ENCODE data around the gene SAA4. TPM values are rescaled to one million over a fixed set of nuclear protein-coding genes. Genes with fewer than 3 reads are reported as not detected.

The SAA4 gene
- total RNA-seq, 1 experiment from 2014 or later, result 0.50 TPM

GRCh38 chr11:18235394-18236334 lies 938 bp downstream of the SAA4 start (continued):
- TF ChIP-seq FOXP4 (CRISPR knock-in tag; IDR thresholded peaks at IDR 0.05) (no peak), ZNF263 (CRISPR knock-in tag; IDR thresholded peaks at IDR 0.05; ENCODE audit: low read depth) (no peak), FOXP1 (CRISPR knock-in tag; IDR thresholded peaks at IDR 0.05; ENCODE audit: borderline replicate concordance) (no peak), TEAD4 (CRISPR knock-in tag; IDR thresholded peaks at IDR 0.05) (no peak), ZNF121 (CRISPR knock-in tag; IDR thresholded peaks at IDR 0.05) (no peak), SMAD3 (CRISPR knock-in tag; IDR thresholded peaks at IDR 0.05; ENCODE audit: borderline replicate concordance) (no peak), GABPB1 (CRISPR knock-in tag; IDR thresholded peaks at IDR 0.05) (no peak), GRHL2 (CRISPR knock-in tag; IDR thresholded peaks at IDR 0.05; ENCODE audit: insufficient replicate concordance, severe bottlenecking) (no peak)

GRCh38 chr11:18233912-18234311 lies 2.7 kb downstream of the SAA4 start:
- DNase-seq (ENCODE audit: low spot score) (no peak), ATAC-seq (no peak)
- peaks cover 8% of the 10 kb centered on the region; the same call in 1 of the 2 replicates for H3K27me3 Mint-ChIP-seq (ENCODE audit: low read depth)
- ChIA-PET CTCF (interaction anchor here (2.8 to 3.1 kb wide), 2 partner anchors 10 to 30 kb away, joined by 11 to 17 read pairs; no protein-coding TSS in a partner anchor), POLR2A (no interaction called here)
- no peak overlapping the region for H3K27ac Mint-ChIP-seq
- H3K4me3 Mint-ChIP-seq, result no peak overlapping the region
- peaks cover 4% of the 10 kb centered on the region for H3K9me3 Mint-ChIP-seq
- no peaks in the 10 kb centered on the region for H3K36me3 Mint-ChIP-seq
- H3K4me1 Mint-ChIP-seq, result no peaks in the 10 kb centered on the region
- no peak for TF ChIP-seq NFATC4 (CRISPR knock-in tag; IDR thresholded peaks at IDR 0.05)
- TF ChIP-seq EMX1 (CRISPR knock-in tag; IDR thresholded peaks at IDR 0.05), result no peak
- no peak for TF ChIP-seq IRF2 (CRISPR knock-in tag; IDR thresholded peaks at IDR 0.05; ENCODE audit: borderline replicate concordance, low read depth)
- TF ChIP-seq OVOL2 (CRISPR knock-in tag; IDR thresholded peaks at IDR 0.05; ENCODE audit: borderline replicate concordance), result no peak
- no peak for TF ChIP-seq ATF1 (CRISPR knock-in tag; IDR thresholded peaks at IDR 0.05)
- no peak for TF ChIP-seq ZNF396 (CRISPR knock-in tag; IDR thresholded peaks at IDR 0.05; ENCODE audit: borderline replicate concordance)

- Mint-ChIP-seq H3K27me3 (ENCODE audit: low read depth) (no peaks in the 10 kb centered on the region), H3K4me1 (no peaks in the 10 kb centered on the region)
- ATAC-seq, result no peak
- TF ChIP-seq ZBTB43 (CRISPR knock-in tag; IDR thresholded peaks at IDR 0.05), result no peak
- TF ChIP-seq E2F4 (CRISPR knock-in tag; IDR thresholded peaks at IDR 0.05; ENCODE audit: borderline replicate concordance, low read depth), result no peak
- no peak for TF ChIP-seq GTF2I (CRISPR knock-in tag; conservative IDR thresholded peaks at IDR 0.05)
- TF ChIP-seq USF2 (CRISPR knock-in tag; IDR thresholded peaks at IDR 0.05), result no peak
- no peak for TF ChIP-seq TP53 (CRISPR knock-in tag; IDR thresholded peaks at IDR 0.05)
- TF ChIP-seq RORB (CRISPR knock-in tag; IDR thresholded peaks at IDR 0.05), result no peak
- TF ChIP-seq ZNF396 (CRISPR knock-in tag; IDR thresholded peaks at IDR 0.05; ENCODE audit: borderline replicate concordance), result no peak
- TF ChIP-seq PRDM15 (CRISPR knock-in tag; IDR thresholded peaks at IDR 0.05), result no peak
- no peak for TF ChIP-seq CBFB (CRISPR knock-in tag; IDR thresholded peaks at IDR 0.05; ENCODE audit: low read depth)
- TF ChIP-seq JAZF1 (CRISPR knock-in tag; IDR thresholded peaks at IDR 0.05), result no peak
- no peak for TF ChIP-seq MAX (CRISPR knock-in tag; IDR thresholded peaks at IDR 0.05)
These were observed 5.7 kb downstream of the SAA4 start for GRCh38 chr11:18230859-18231258.

More at GRCh38 chr11:18230859-18231258, 5.7 kb downstream of the SAA4 start:
- Mint-ChIP-seq H3K27ac (no peak overlapping the region), H3K9me3 (peaks cover 7% of the 10 kb centered on the region), H3K4me3 (no peak overlapping the region), H3K36me3 (no peaks in the 10 kb centered on the region)
- ChIA-PET CTCF (interaction anchor here (1.3 to 1.7 kb wide), 4 partner anchors 13 to 115 kb away, joined by 4 to 11 read pairs (median 6); no protein-coding TSS in a partner anchor), POLR2A (no interaction called here)
- DNase-seq (ENCODE audit: low spot score), result no peak
